GM19397 (cell line): ENCODE data around the gene AP1AR.
"Not testable (repeated sequence)": the region's sequence is repeated elsewhere in the genome, so short reads cannot be mapped to it uniquely, and the experiment has no call there.

ENCODE experiments used
- ATAC-seq: cut with Tn5 transposase; IDR thresholded peaks from one replicate; pipeline ENCODE4 v1.9.1; 2021; ENCODE audit warnings: mild to moderate bottlenecking, moderate library complexity; ENCODE audit not compliant: unreplicated experiment

AP1AR gene

DNA sequence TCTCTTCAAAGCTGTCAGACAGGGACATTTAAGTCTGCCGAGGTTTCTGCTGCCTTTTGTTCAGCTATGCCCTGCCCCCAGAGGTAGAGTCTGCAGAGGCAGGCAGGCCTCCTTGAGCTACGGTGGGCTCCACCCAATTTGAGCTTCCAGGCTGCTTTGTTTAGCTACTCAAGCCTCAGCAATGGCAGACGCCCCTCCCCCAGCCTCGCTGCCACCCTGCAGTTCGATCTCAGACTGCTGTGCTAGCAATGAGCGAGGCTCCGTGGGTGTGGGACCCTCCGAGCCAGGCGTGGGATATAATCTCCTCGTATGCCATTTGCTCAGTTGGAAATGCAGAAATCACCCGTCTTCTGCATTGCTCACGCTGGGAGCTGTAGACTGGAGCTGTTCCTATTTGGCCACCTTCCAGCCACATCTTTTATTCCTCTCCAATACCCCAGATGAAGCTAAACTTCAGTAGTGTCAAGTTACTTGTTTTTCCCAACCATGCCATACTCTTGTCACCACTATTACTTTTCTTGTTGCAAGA is 77.7 kb downstream of the AP1AR start:
- ATAC-seq = not testable (repeated sequence)

DNA sequence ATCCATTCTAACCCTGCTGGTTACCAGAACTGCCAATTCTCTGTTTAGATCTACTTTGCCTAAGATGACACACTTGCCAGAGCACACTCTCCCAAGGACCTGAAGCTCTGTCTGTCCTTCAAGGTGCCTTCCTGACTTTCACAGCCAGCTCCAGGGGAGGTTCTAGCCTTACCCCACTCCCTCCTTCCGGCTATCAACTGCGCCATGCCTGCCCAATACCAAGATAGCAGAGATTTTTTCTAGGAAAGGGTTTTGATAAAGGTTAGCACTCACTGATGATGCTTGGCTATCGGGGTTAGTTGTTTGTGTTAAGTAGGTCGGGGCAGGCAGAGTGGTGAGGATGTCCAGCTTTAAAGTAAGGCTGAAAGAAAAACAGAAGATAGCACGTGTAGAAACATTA is 79.9 kb downstream of the AP1AR start:
- ATAC-seq = no peak

DNA sequence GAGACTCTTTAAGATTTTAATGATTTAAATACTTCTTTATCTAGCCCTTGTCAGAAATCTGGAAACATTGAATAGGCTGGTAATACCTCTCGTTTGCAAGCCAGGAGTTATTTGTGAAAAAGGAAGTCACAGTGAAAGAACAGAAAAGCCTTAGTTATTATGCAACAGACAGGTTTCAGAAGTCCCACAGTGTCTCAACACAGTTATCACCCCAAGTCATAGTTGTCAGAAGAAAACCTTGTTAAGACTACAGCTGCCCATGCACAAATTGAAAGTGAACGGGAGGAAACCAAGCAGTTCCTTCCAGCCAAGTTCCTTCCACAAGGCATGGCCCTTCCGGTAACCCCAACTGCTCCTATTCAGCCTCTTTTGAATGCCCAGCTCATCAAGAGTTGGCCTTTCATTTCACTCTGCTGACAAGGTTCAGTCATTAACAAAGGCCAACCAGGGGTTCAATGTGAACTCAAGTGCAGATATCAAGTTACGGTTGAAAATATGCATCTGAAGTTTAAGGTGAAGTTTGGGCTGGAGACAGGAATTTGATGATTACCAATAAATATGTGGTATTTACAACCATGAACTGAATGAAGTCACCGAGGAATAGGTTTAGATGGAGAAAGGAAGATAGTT is 81.1 kb downstream of the AP1AR start:
- peak; percentile 96 for ATAC-seq

- ATAC-seq = no peak
Observed at GRCh38 chr4:112315446-112315845, 83.9 kb downstream of the AP1AR start.

DNA sequence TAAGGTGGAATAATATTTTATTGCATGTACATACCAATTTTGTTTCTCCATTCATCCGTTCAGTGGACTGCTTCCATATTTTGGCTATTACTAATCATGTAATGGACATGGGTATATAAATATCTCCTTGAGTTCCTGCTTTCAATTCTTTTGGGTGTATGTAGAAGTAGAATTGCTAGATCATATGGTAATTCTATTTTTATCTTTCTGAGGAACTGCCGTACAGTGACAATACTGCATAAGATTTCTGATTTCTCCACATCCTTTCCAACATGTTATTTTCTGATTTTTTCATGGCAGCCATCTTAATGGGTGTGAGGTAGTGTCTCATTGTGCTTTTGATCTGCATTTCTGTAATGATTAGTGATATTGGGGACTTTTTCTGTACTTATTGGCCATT is 84.8 kb downstream of the AP1AR start:
- no peak for ATAC-seq

DNA sequence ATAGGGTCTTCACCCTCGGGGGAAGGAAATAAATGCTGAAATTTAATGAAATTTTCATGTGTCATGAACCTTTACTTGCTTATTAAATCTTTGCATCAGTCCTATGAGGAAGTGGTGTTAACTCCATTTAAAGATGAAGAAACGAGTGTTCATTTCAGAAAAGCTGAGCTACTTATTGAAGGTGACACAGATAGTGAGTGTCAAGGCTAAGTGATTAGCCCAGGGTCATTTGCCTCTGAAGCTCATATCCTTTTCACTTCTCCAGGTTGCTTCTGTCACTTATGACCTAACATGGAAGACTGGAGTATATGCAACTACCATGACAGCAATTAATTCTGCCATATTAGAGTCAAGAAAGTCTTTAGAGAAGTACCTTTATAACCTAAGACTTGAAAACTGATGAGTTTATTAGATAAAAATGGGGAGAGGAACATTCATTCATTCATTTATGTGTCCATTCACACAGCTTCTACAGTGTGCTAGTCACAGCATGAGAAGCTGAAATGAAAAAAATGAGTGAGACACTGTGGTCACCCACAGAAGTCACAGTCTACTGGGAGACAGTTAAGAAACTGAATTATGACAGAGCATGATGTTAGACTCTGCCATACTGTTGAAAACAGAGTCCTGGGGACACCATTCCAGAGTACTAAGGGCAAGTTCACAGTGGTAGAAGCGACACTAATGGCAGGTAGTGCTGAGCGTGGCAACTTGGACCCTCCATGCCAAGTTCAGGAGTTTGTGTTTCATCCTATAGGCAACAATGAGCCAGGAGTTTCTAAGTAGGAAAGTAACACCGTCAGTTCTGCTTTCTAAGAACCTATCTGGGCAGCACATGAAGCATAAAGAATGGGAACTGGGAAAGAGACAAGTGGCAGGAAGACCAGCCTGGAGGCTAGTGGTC is 86.9 kb downstream of the AP1AR start:
- peak; percentile 98 for ATAC-seq
